IMR-90 (cell line): ENCODE data around the gene SARDH. TPM values are rescaled to one million over a fixed set of nuclear protein-coding genes. Genes with fewer than 3 reads are reported as not detected.

Source experiments
- ATAC-seq: fragments of 200-7000 bp; cut with Tn5 transposase; 2 replicates; pipeline ENCODE4 v1.9.1; 2020; ENCODE audit warnings: low read depth, mild to moderate bottlenecking, moderate library complexity
- BruUV-seq: library from RNA; stranded (reverse); fragments of 400-500 nt; replicated peaks from 2 replicates; lab custom pipeline; 2021; lab: Mats Ljungman, UMichigan
- CTCF ChIA-PET: fragments of 300-600 bp; formaldehyde crosslinking; extraction: SDS; loops from one replicate; lab custom pipeline; 2021; ENCODE audit warnings: antibody characterized with exemption; lab: Yijun Ruan, JAX
- POLR2A ChIA-PET: fragments of 300-600 bp; sonication (Branson Sonifier 250); formaldehyde crosslinking; loops from one replicate; lab custom pipeline; 2022; ENCODE audit warnings: antibody characterized with exemption; ENCODE audit not compliant: unreplicated experiment; lab: Charles Lee
- DNase-seq: peaks from one replicate; pipeline ENCODE4 v3.0.0; 2013
- H2AFZ ChIP-seq: replicated peaks from 2 replicates; pipeline ENCODE3; 2013; ENCODE audit warnings: low read length, mild to moderate bottlenecking; ENCODE audit not compliant: poor library complexity
- H2AK5ac ChIP-seq: 2 replicates; pipeline ENCODE4 v1.6.1; 2013; ENCODE audit warnings: low read depth, low read length, inconsistent platforms
- H2AK9ac ChIP-seq: replicated peaks from 2 replicates; pipeline ENCODE3; 2013; ENCODE audit warnings: mild to moderate bottlenecking, low read depth, low read length, moderate library complexity; ENCODE audit not compliant: poor library complexity
- H2BK120ac ChIP-seq: 2 replicates; pipeline ENCODE4 v1.6.1; 2013; ENCODE audit warnings: low read depth, low read length, inconsistent platforms
- H2BK15ac ChIP-seq: 3 replicates; pipeline ENCODE4 v1.6.1; 2013; ENCODE audit warnings: low read depth, low read length, inconsistent platforms
- H2BK20ac ChIP-seq: 2 replicates; pipeline ENCODE4 v1.6.1; 2013; ENCODE audit warnings: low read depth, mild to moderate bottlenecking, inconsistent platforms, low read length, moderate library complexity
- H2BK5ac ChIP-seq: 2 replicates; pipeline ENCODE4 v1.6.1; 2013; ENCODE audit warnings: mild to moderate bottlenecking, low read depth, low read length, inconsistent platforms; ENCODE audit not compliant: poor library complexity, severe bottlenecking
- H3K14ac ChIP-seq: replicated peaks from 2 replicates; pipeline ENCODE4 v1.6.1; 2013; ENCODE audit warnings: low read depth, low read length, inconsistent platforms
- H3K18ac ChIP-seq: 2 replicates; pipeline ENCODE4 v1.6.1; 2013; ENCODE audit warnings: low read depth, low read length, control low read depth
- H3K23ac ChIP-seq: 2 replicates; pipeline ENCODE4 v1.6.1; 2013; ENCODE audit warnings: low read depth, low read length, inconsistent platforms
- H3K27ac ChIP-seq: 2 replicates; pipeline ENCODE4 v1.5.1; 2013; ENCODE audit warnings: mild to moderate bottlenecking, control low read depth, low read length; ENCODE audit not compliant: insufficient read depth
- H3K27me3 ChIP-seq: 2 replicates; pipeline ENCODE4 v1.6.1; 2013; ENCODE audit warnings: low read length; ENCODE audit not compliant: control insufficient read depth, insufficient read depth
- H3K36me3 ChIP-seq: 2 replicates; pipeline ENCODE4 v1.6.1; 2013; ENCODE audit warnings: low read length, mixed read lengths; ENCODE audit not compliant: control insufficient read depth, insufficient read depth
- H3K4ac ChIP-seq: 2 replicates; pipeline ENCODE4 v1.6.1; 2013; ENCODE audit warnings: low read depth, low read length, inconsistent platforms
- H3K4me1 ChIP-seq: 2 replicates; pipeline ENCODE4 v1.6.1; 2013; ENCODE audit warnings: low read length, mixed read lengths; ENCODE audit not compliant: control insufficient read depth, insufficient read depth
- H3K4me2 ChIP-seq: 2 replicates; pipeline ENCODE4 v1.6.1; 2013; ENCODE audit warnings: low read depth, mild to moderate bottlenecking, control low read depth, low read length, moderate library complexity
- H3K4me3 ChIP-seq: 2 replicates; pipeline ENCODE4 v1.5.1; 2013; ENCODE audit warnings: low read depth, mild to moderate bottlenecking, control low read depth, low read length, moderate library complexity; ENCODE audit not compliant: insufficient read depth
- H3K56ac ChIP-seq: 2 replicates; pipeline ENCODE4 v1.6.1; 2013; ENCODE audit warnings: low read length, inconsistent platforms; ENCODE audit not compliant: insufficient read depth; ENCODE audit errors: extremely low read depth
- H3K79me1 ChIP-seq, 2 experiments: 2 replicates each; pipeline ENCODE4 v1.6.1; 2013; ENCODE audit warnings: low read length in 2 of 2, inconsistent platforms in 1 of 2, low read depth in 1 of 2
- H3K9ac ChIP-seq: 2 replicates; pipeline ENCODE4 v1.6.1; 2013; ENCODE audit warnings: low read depth, low read length, control low read depth
- H3K9me1 ChIP-seq: 2 replicates; pipeline ENCODE4 v1.6.1; 2013; ENCODE audit warnings: low read length, inconsistent platforms; ENCODE audit not compliant: insufficient read depth
- H3K9me3 ChIP-seq: 2 replicates; pipeline ENCODE4 v1.6.1; 2013; ENCODE audit warnings: low read length; ENCODE audit not compliant: control insufficient read depth, insufficient read depth
- H4K20me1 ChIP-seq: 2 replicates; pipeline ENCODE4 v1.6.1; 2013; ENCODE audit warnings: low read length, inconsistent platforms; ENCODE audit not compliant: insufficient read depth
- H4K5ac ChIP-seq: 2 replicates; pipeline ENCODE4 v1.6.1; 2013; ENCODE audit warnings: mild to moderate bottlenecking, low read depth, low read length, control low read depth
- H4K8ac ChIP-seq, 2 experiments: 2 replicates each; pipeline ENCODE4 v1.6.1; 2013; ENCODE audit warnings: low read depth in 2 of 2, low read length in 2 of 2, control low read depth in 1 of 2, inconsistent platforms in 1 of 2
- H4K91ac ChIP-seq: 2 replicates; pipeline ENCODE4 v1.6.1; 2013; ENCODE audit warnings: low read depth, low read length, inconsistent platforms; ENCODE audit not compliant: insufficient read depth
- BHLHE40 ChIP-seq: fragments of 150-350 bp; IDR thresholded peaks from 2 replicates; pipeline ENCODE4 v1.6.1; 2016; ENCODE audit warnings: mild to moderate bottlenecking, low read depth, low read length
- FOS ChIP-seq: fragments of 150-350 bp; IDR thresholded peaks from 2 replicates; pipeline ENCODE4 v1.6.1; 2016; ENCODE audit warnings: low read depth, low read length
- MAZ ChIP-seq: IDR thresholded peaks from 2 replicates; pipeline ENCODE4 v1.6.1; 2012; ENCODE audit warnings: low read depth, mild to moderate bottlenecking, low read length, improper control_type of control experiment, moderate library complexity, borderline replicate concordance
- WGBS, 2 experiments: methylation state at CpG; one replicate each; pipeline versions ENCODE4 v1.1.5 to v1.1.7; 2013; ENCODE audit warnings: missing lambda C conversion rate in 2 of 2; ENCODE audit not compliant: insufficient read length in 1 of 2; ENCODE audit errors: extremely low coverage in 2 of 2; 5-methylcytosine and 5-hydroxymethylcytosine counted together
- dilution Hi-C: fragments of 300-500 bp; cut with HindIII; formaldehyde crosslinking; loops from one replicate; pipeline ENCODE4 v1.14.3; 2018; ENCODE audit warnings: low sequenced_read_pairs; ENCODE audit not compliant: unreplicated experiment
- in situ Hi-C: fragments of 300-500 bp; cut with MboI; formaldehyde crosslinking; loops from 3 replicates; pipeline ENCODE4 v1.14.3; 2019; ENCODE audit warnings: low sequenced_read_pairs, inconsistent platforms, mixed read lengths
- intact Hi-C: fragments of 100-400 bp; cut with micrococcal nuclease; formaldehyde crosslinking; loops from 2 replicates; pipeline ENCODE4 v1.10.0; 2022
- polyA plus RNA-seq, 3 experiments: library from polyadenylated mRNA; depleted of rRNA; stranded (reverse); fragments of >200 nt; gene quantifications; 2 replicates each; pipeline ENCODE4 v1.2.3, GENCODE V29; 2012; ENCODE audit warnings: low replicate concordance in 1 of 3
- total RNA-seq: library from RNA; depleted of rRNA; stranded (reverse); fragments of >200 nt; gene quantifications from 2 replicates; pipeline ENCODE4 v1.2.3, GENCODE V29; 2012

Gene SARDH
- total and polyA plus RNA-seq, 2 of the 4 experiments (the other 2 are of a cell fraction): 5.0 to 7.5 TPM

DNA sequence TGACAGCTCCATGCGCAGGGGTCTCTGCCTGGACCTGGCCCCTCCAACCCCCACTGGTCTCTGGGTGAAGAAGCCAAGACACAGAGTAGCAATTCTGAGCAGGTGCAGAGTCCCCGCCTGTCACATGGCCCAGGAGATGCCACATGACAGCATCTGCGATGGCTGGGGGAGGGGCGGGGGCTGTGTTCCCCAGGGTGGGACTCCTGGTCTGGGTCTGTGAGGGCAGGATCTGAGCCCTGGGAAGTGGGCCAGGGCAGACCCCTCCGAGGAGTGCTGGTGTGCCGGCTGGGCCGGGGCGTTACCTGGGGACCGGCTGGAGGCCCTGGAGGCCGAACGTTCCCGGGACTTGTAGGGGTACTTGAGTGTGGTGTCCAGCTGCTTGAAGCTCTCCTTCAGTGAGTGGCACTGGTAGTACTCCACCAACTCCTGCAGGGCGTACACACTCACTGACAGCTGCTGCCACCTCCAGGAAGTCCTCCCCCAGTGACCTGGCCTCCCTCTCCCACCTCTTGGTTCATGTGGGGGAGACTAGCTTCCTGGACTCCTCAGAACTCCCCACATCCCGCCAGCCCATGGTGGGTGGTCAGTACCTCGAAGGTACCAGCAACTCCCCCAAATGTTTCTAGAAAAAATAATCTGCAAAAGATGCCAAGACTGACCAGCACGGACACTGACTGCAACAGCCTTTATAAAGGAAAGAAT lies 32.1 kb upstream of the SARDH start:
- Histone ChIP-seq H2BK5ac (no peak overlapping the region), H2BK120ac (no peak overlapping the region), H2AFZ (no peak overlapping the region), H3K9me3 (peaks cover 11% of the 10 kb centered on the region; the same call in 1 of the 2 replicates), H3K9ac (no peak overlapping the region), H3K23ac (no peak overlapping the region), H3K4me3 (no peak overlapping the region), H3K18ac (no peak overlapping the region), H3K27ac (no peak overlapping the region), H3K79me1 (no peaks in the 10 kb centered on the region; a peak in 1 of 4 replicates), H3K14ac (no peak overlapping the region), H4K8ac (no peak overlapping the region), H3K9me1 (no peaks in the 10 kb centered on the region; the same call in 1 of the 2 replicates), H2AK9ac (no peak overlapping the region), H3K27me3 (no peaks in the 10 kb centered on the region), H4K91ac (no peak overlapping the region), H4K5ac (no peak overlapping the region), H4K20me1 (peaks cover 8% of the 10 kb centered on the region; the same call in 1 of the 2 replicates), H3K4me1 (peaks cover 4% of the 10 kb centered on the region; the same call in 1 of the 2 replicates), H3K4me2 (no peak overlapping the region), H2BK15ac (no peak overlapping the region), H2AK5ac (no peak overlapping the region), H2BK20ac (no peak overlapping the region), H3K56ac (no peak overlapping the region), H3K4ac (no peak overlapping the region), H3K36me3 (peaks cover 48% of the 10 kb centered on the region)
- in situ Hi-C loops: no loop called here
- CTCF ChIA-PET: interaction anchor here (1.1 to 1.7 kb wide), 2 partner anchors 12 to 224 kb away, joined by 4 to 5 read pairs; no protein-coding TSS in a partner anchor
- no peak for DNase-seq
- no TSS peak for BruUV-seq
- POLR2A ChIA-PET: no interaction called here
- 100% methylated on average over 1 of the region's 16 CpGs; no CpG with 5 or more reads in 1 of the 2 experiments for WGBS, 2 experiments
- dilution Hi-C loops: no loop called here
- intact Hi-C loops: no loop called here
- no peak for ATAC-seq
- TF ChIP-seq FOS (no peak), BHLHE40 (no peak), MAZ (no peak)
